H9 (cell line): ENCODE measurements around the gene BICD1. TPM values are rescaled to one million over a fixed set of nuclear protein-coding genes. Genes with fewer than 3 reads are reported as not detected.

Experiments used
- DNase-seq: peaks from one replicate; pipeline ENCODE4 v3.0.0-alpha.2; 2017
- H2AFZ ChIP-seq: one replicate; pipeline ENCODE4 v1.6.1; 2013; ENCODE audit warnings: mild to moderate bottlenecking, low read length, control low read depth, moderate library complexity
- H2AK5ac ChIP-seq: 2 replicates; pipeline ENCODE4 v1.6.1; 2013; ENCODE audit warnings: low read length, control low read depth, mixed read lengths; ENCODE audit not compliant: insufficient read length
- H2BK120ac ChIP-seq: one replicate; pipeline ENCODE4 v1.6.1; 2013; ENCODE audit warnings: low read depth, mild to moderate bottlenecking, low read length, control low read depth, inconsistent platforms; ENCODE audit not compliant: poor library complexity, severe bottlenecking
- H2BK12ac ChIP-seq: 2 replicates; pipeline ENCODE4 v1.6.1; 2013; ENCODE audit warnings: low read length, control low read depth, mixed read lengths, low read depth; ENCODE audit not compliant: insufficient read length
- H2BK15ac ChIP-seq: 2 replicates; pipeline ENCODE4 v1.6.1; 2013; ENCODE audit warnings: low read depth, low read length, control low read depth
- H2BK20ac ChIP-seq: one replicate; pipeline ENCODE4 v1.6.1; 2013; ENCODE audit warnings: low read depth, mild to moderate bottlenecking, low read length, control low read depth, inconsistent platforms; ENCODE audit not compliant: poor library complexity, severe bottlenecking
- H2BK5ac ChIP-seq: 2 replicates; pipeline ENCODE4 v1.6.1; 2013; ENCODE audit warnings: low read length, control low read depth, mixed read lengths; ENCODE audit not compliant: insufficient read length
- H3K14ac ChIP-seq: 2 replicates; pipeline ENCODE4 v1.6.1; 2013; ENCODE audit warnings: low read length, control low read depth; ENCODE audit not compliant: insufficient read depth
- H3K18ac ChIP-seq: 2 replicates; pipeline ENCODE4 v1.6.1; 2013; ENCODE audit warnings: low read depth, mild to moderate bottlenecking, mixed read lengths, low read length, control low read depth; ENCODE audit not compliant: insufficient read length
- H3K23ac ChIP-seq: 2 replicates; pipeline ENCODE4 v1.6.1; 2013; ENCODE audit warnings: low read length, control low read depth, mixed read lengths, low read depth; ENCODE audit not compliant: insufficient read length
- H3K23me2 ChIP-seq: 2 replicates; pipeline ENCODE4 v1.6.1; 2013; ENCODE audit warnings: low read depth, mild to moderate bottlenecking, mixed read lengths, low read length, control low read depth; ENCODE audit not compliant: insufficient read length, poor library complexity, severe bottlenecking
- H3K27ac ChIP-seq: 2 replicates; pipeline ENCODE4 v1.5.1; 2013; ENCODE audit warnings: low read length, control low read depth, mixed read lengths, low read depth; ENCODE audit not compliant: insufficient read length
- H3K27me3 ChIP-seq: 2 replicates; pipeline ENCODE4 v1.6.1; 2013; ENCODE audit warnings: low read length, control low read depth, inconsistent platforms; ENCODE audit not compliant: insufficient read depth
- H3K4ac ChIP-seq: 2 replicates; pipeline ENCODE4 v1.6.1; 2013; ENCODE audit warnings: low read depth, mild to moderate bottlenecking, control low read depth, inconsistent platforms, low read length, moderate library complexity
- H3K4me1 ChIP-seq: 2 replicates; pipeline ENCODE4 v1.6.1; 2013; ENCODE audit warnings: low read length, control low read depth, inconsistent platforms; ENCODE audit not compliant: insufficient read depth
- H3K4me2 ChIP-seq: 2 replicates; pipeline ENCODE4 v1.6.1; 2013; ENCODE audit warnings: low read length, control low read depth, mixed read lengths; ENCODE audit not compliant: insufficient read length, insufficient read depth
- H3K56ac ChIP-seq: 2 replicates; pipeline ENCODE4 v1.6.1; 2013; ENCODE audit warnings: low read depth, mild to moderate bottlenecking, mixed read lengths, low read length, control low read depth; ENCODE audit not compliant: insufficient read length
- H3K79me1 ChIP-seq: 2 replicates; pipeline ENCODE4 v1.6.1; 2013; ENCODE audit warnings: low read depth, mild to moderate bottlenecking, moderate library complexity, low read length, control low read depth, inconsistent platforms; ENCODE audit not compliant: insufficient read depth, poor library complexity, severe bottlenecking
- H3K79me2 ChIP-seq: 2 replicates; pipeline ENCODE4 v1.6.1; 2013; ENCODE audit warnings: low read length, control low read depth, inconsistent platforms; ENCODE audit not compliant: insufficient read depth
- H3K9ac ChIP-seq: 2 replicates; pipeline ENCODE4 v1.6.1; 2013; ENCODE audit warnings: low read length, control low read depth, mixed read lengths; ENCODE audit not compliant: insufficient read length; ENCODE audit errors: extremely low read depth
- H3K9me3 ChIP-seq: one replicate; pipeline ENCODE4 v1.6.1; 2013; ENCODE audit warnings: low read depth, low read length, inconsistent platforms; ENCODE audit not compliant: control insufficient read depth
- H3T11ph ChIP-seq: one replicate; pipeline ENCODE4 v1.6.1; 2013; ENCODE audit warnings: mild to moderate bottlenecking, low read length, control low read depth, inconsistent platforms
- H4K20me1 ChIP-seq: one replicate; pipeline ENCODE4 v1.6.1; 2013; ENCODE audit not compliant: control insufficient read depth, insufficient read length, insufficient read depth
- H4K5ac ChIP-seq: 2 replicates; pipeline ENCODE4 v1.6.1; 2013; ENCODE audit warnings: low read depth, mild to moderate bottlenecking, mixed read lengths, low read length, control low read depth; ENCODE audit not compliant: insufficient read length
- H4K8ac ChIP-seq: replicated peaks from 2 replicates; pipeline ENCODE4 v1.6.1; 2013; ENCODE audit warnings: low read length, control low read depth, mixed read lengths, low read depth; ENCODE audit not compliant: insufficient read length
- H4K91ac ChIP-seq: 2 replicates; pipeline ENCODE4 v1.6.1; 2013; ENCODE audit warnings: low read depth, mild to moderate bottlenecking, moderate library complexity, mixed read lengths, low read length, control low read depth; ENCODE audit not compliant: insufficient read length
- H3K27ac Mint-ChIP-seq, 3 experiments: 2 replicates in 2 of 3; 3 replicates in 1 of 3; pipeline ENCODE4 v1.8.0; 2020 to 2021; ENCODE audit warnings: mixed read lengths in 3 of 3, mild to moderate bottlenecking in 1 of 3, moderate library complexity in 1 of 3
- H3K27me3 Mint-ChIP-seq: 2 replicates; pipeline ENCODE4 v1.8.0; 2021; ENCODE audit warnings: low read depth, mild to moderate bottlenecking, moderate library complexity, mixed read lengths
- H3K36me3 Mint-ChIP-seq, 3 experiments: 2 replicates in 2 of 3; 3 replicates in 1 of 3; pipeline ENCODE4 v1.8.0; 2020 to 2021; ENCODE audit warnings: low read depth in 3 of 3, mixed read lengths in 3 of 3; ENCODE audit not compliant: insufficient read depth in 1 of 3
- H3K4me1 Mint-ChIP-seq, 2 experiments: 2 replicates each; pipeline ENCODE4 v1.8.0; 2020; ENCODE audit warnings: mixed read lengths in 2 of 2
- H3K4me3 Mint-ChIP-seq, 2 experiments: 2 replicates in 1 of 2; 3 replicates in 1 of 2; pipeline ENCODE4 v1.8.0; 2020 to 2021; ENCODE audit warnings: mild to moderate bottlenecking in 2 of 2, mixed read lengths in 2 of 2, moderate library complexity in 1 of 2
- H3K9me3 Mint-ChIP-seq, 2 experiments: 2 replicates in 1 of 2; 3 replicates in 1 of 2; pipeline ENCODE4 v1.8.0; 2020; ENCODE audit warnings: mild to moderate bottlenecking in 2 of 2, mixed read lengths in 2 of 2, moderate library complexity in 1 of 2
- WGBS: extraction: QIAGEN DNeasy Blood & Tissue Kit; methylation state at CpG from one replicate; pipeline ENCODE4 v1.1.7; 2013; ENCODE audit warnings: missing lambda C conversion rate, low lambda C conversion rate, mixed read lengths; ENCODE audit not compliant: insufficient read length; ENCODE audit errors: extremely low coverage; 5-methylcytosine and 5-hydroxymethylcytosine counted together
- total RNA-seq: library from RNA; stranded (reverse); gene quantifications from 2 replicates; pipeline ENCODE4 v1.2.1, GENCODE V29; 2021
- TF ChIP-seq, protein P1 (sequence below): fragments of 200-600 bp; sonication (generic); conservative IDR thresholded peaks from 3 replicates; pipeline ENCODE4 v1.8.0; 2021; ENCODE audit warnings: antibody characterized with exemption, mild to moderate bottlenecking

BICD1 gene
- total RNA-seq, 1 experiment from 2014 or later: 134 TPM

DNA sequence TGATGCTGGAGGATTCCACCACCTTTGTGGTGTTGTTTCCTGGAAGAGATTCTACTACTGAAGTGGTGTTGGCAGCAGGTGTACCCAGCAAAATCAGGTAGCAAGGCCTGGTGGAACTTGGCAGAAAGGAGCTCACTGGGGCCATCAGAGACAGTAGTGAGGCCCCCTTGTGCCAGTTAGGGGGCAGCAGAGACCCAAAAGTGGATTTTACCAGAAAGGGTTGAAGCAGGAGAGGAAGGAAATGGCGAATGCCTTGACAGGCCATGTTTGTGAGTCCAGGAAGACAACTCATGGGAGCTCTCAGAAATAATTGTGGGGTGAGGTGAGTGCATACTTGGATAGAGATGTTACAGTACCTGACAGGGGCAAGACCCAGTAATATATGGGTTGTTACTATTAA lies 155.0 kb downstream of the BICD1 start:
- Histone ChIP-seq H3K79me2 (no peaks in the 10 kb centered on the region), H3K27ac (no peak overlapping the region), H3K9ac (no peak overlapping the region), H2AK5ac (no peak overlapping the region), H3K27me3 (no peaks in the 10 kb centered on the region), H3K14ac (no peak overlapping the region), H3K23ac (no peak overlapping the region), H3K56ac (no peak overlapping the region), H4K8ac (no peak overlapping the region), H3K4me1 (no peaks in the 10 kb centered on the region; the same call in 1 of the 2 replicates), H3K23me2 (no peaks in the 10 kb centered on the region), H2BK120ac (no peak overlapping the region), H4K91ac (no peak overlapping the region), H3K9me3 (no peaks in the 10 kb centered on the region), H2BK15ac (no peak overlapping the region), H3K4me2 (no peak overlapping the region), H2AFZ (no peak overlapping the region), H2BK5ac (no peak overlapping the region), H4K20me1 (no peaks in the 10 kb centered on the region), H2BK12ac (no peak overlapping the region), H3K4ac (no peak overlapping the region), H3K18ac (no peak overlapping the region), H3K79me1 (no peaks in the 10 kb centered on the region), H2BK20ac (no peak overlapping the region), H4K5ac (no peak overlapping the region), H3T11ph (no peak overlapping the region)
- Mint-ChIP-seq H3K4me1 (peaks cover 11 to 23% of the 10 kb centered on the region in 2 experiments), H3K36me3 (peaks cover 4 to 12% (median 7%) of the 10 kb centered on the region in 3 experiments; a peak in 4 of 7 replicates), H3K27me3 (no peaks in the 10 kb centered on the region), H3K4me3 (no peak overlapping the region), H3K27ac (peak overlapping the region in 1 of 3 experiments; percentile 10; a peak in 1 of 7 replicates), H3K9me3 (no peaks in the 10 kb centered on the region)
- TF ChIP-seq, protein P1, sequence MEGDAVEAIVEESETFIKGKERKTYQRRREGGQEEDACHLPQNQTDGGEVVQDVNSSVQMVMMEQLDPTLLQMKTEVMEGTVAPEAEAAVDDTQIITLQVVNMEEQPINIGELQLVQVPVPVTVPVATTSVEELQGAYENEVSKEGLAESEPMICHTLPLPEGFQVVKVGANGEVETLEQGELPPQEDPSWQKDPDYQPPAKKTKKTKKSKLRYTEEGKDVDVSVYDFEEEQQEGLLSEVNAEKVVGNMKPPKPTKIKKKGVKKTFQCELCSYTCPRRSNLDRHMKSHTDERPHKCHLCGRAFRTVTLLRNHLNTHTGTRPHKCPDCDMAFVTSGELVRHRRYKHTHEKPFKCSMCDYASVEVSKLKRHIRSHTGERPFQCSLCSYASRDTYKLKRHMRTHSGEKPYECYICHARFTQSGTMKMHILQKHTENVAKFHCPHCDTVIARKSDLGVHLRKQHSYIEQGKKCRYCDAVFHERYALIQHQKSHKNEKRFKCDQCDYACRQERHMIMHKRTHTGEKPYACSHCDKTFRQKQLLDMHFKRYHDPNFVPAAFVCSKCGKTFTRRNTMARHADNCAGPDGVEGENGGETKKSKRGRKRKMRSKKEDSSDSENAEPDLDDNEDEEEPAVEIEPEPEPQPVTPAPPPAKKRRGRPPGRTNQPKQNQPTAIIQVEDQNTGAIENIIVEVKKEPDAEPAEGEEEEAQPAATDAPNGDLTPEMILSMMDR: peak; percentile 65
- DNase-seq: peak; percentile 65
- WGBS: no CpG with 5 or more reads among the region's 1 CpG
